GOT3 (cell line): ENCODE results near the gene POLK.
"Not testable (repeated sequence)": the region's sequence is repeated elsewhere in the genome, so short reads cannot be mapped to it uniquely, and the experiment has no call there.

Source experiments
- DNase-seq: peaks from one replicate; lab custom pipeline; 2025; ENCODE audit warnings: mixed read lengths; lab: John Stamatoyannopoulos, UW

Gene POLK

DNA sequence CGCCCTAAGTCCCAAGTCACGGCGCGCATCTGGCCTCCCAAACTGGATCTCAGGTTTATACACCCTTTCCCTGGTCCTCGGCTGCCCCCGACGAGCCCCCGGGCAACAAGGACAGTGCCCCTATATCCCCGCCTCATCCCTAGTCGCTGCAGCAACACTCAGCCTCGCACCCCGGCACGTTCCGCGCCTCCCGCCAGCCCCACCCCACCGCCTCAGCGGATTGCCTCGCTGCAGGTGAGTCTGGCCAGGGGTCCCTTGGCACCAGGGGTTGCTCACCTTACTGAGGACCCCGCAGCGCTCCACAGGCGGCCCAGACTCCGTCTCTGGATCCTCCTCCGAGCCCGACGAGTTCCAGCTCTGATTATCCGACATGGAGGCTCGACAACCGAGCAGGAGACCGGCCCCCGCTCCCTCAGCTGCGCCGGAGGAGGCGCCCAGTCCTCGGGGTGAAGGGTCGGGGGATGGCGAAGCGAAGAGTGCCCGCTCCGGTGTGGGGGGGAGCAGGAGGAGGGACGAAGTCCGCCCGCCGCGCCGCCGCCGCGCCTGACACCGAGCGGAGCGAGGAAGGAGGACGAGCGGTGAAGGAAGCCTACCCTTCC lies 756 bp upstream of the POLK start:
- DNase-seq: no peak

DNA sequence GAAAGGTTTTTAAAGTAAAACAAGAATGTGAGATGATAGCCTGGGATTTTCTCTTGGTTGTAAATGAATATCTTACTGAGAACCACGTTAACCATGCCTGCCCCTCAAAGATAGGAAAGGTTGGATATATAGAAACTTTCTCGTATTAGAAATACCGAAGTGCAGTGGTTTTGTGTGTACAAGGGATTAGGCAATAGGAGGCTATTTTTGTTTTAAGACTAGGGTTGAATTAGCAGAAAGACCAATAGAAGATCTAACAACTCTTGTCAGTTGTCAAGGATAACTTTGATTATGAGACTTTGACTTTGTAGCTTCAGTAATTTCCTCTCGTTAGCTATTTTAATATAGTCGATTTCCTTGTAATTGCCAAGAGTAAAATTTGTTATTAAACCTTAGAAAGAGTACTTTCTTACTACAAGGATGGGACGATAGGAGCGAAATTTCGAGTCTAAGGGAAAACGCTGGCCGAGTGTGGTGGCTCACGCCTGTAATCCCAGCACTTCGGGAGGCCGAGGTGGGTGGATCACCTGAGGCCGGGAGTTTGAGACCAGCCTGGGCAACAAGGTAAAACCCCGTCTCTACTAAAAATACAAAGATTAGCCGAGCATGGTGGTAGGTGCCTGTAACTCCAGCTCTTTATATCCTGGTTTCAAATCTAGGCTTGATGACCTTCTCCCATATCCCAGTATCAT lies 838 bp downstream of the POLK start:
- no peak for DNase-seq

DNA sequence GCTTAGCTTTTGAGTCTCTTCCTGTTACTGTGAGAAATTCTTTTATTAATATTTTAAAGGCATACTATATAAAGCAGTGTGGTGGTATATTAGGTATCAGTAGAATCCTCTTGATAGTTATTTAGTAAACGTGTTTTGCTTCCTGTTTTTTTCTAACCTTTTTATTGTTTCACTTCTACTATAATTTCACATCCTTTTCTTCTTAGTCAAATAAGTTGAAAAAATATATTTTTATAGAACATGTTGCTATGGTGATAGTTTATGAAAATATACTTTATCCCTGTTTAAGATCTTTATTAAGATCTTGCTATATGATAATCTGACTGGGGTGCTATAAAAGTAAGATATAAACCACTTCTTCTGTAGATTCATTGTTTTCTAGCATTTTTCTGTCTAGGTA lies 2.1 kb downstream of the POLK start:
- DNase-seq: no peak

DNA sequence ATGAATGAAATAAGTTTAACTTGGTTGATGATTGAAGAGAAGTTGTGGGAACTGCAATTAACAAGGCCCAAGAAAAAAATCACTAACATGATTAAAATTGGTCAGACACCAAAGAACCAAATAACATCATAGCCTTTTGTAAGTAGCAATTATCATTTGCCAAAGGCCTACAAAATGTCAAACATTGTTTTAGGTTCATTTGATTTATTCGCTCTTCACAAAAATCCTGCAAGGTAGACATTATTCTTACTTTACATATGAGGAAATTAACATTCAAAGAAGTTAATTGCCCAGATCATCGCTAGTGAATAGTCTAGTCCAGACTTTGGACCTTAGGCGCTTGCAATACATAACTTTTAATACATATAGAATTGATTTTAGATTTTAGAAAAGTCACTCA lies 2.6 kb downstream of the POLK start:
- DNase-seq: no peak

DNA sequence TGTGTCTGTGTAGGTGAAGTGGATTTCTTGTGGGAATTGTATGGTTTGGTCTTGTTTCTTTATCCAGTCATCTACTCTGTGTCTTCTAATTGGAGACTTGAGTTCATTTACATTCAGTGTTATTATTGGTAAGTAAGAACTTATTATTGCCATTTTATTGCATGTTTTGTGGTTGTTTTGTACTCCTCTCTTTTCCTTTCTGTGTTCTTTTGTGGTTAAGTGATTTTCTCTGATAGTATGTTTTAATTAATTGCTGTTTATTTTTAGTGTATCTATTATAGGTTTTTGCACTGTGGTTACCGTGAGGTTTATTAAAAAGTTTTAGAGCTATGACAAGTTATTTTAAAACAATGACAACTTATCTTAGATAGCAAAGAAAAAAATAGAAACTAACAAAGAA lies 8.1 kb downstream of the POLK start:
- DNase-seq: no peak

DNA sequence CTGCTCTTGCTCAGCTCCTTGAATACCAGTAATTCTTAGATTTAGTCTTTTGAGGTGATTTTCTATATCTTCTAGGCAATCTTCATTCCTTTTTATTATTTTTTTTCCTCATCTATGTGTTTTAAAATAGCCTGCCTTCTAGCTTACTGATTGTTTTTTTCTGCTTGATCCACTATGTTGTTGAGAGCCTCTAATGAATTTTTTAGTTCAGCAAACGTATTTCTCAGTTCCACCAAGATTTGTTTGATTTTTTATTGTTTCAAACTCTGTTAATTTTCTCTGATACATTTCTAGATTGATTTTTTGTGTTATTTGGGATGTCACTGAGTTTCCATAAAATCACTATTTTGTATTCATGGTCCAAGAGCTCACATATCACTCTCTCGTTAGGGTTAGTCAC lies 9.5 kb downstream of the POLK start:
- DNase-seq: no peak

DNA sequence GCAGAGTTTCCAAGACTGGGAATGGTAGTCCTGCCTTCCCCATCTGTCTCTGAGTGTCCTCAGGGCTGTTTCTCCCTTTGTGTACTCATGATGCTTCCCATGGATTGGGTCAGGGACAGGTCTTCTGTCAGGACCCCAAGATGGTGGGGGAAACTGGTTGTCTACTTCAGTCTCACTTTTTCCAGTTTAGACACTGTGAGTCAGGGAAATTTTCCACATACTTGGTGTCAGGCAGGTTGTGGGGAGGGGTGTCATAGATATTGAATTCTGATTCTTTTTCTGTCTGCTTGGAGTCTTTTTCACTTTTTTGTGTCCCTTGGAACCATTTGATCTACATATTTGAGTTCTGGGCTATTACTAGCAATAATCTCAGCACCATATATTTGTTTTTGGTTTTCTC lies 10.3 kb downstream of the POLK start:
- no peak for DNase-seq

DNA sequence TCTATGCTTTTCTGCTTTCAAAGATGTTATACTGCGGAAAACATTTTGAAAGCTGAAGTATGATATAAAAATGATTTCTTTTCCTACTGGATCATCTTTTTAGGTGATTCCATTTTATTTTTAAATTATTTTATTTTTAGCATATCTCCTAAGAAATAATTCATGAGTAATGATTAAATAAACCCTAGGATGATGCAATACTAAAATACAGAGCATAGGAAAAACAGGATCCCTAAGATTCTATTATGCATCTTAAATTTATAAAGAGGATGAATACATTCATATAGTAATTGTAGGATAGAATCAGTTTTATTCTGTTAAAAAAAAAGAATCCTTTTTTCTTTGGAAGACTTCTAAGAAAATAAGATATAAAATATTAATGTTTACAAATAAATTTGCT lies 10.9 kb downstream of the POLK start:
- no peak for DNase-seq

DNA sequence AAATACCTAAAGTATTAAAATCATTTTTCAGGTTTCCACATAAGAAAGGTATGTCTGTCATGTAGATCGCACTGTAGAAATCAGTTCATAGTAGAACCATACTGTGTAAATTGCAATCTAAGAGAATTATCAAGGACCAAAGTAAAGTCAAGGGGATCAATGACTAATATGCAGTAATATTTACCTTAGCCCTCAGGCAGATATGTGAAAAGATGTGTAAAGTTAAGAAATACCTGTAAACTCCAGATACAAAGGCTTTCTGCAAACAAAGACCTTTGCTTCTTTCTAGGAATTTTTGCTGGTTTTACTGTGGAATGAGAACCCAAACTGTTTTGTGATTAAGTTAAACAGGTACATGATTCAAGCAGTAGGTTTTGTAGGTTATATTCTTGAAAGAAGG lies 11.6 kb downstream of the POLK start:
- no peak for DNase-seq

DNA sequence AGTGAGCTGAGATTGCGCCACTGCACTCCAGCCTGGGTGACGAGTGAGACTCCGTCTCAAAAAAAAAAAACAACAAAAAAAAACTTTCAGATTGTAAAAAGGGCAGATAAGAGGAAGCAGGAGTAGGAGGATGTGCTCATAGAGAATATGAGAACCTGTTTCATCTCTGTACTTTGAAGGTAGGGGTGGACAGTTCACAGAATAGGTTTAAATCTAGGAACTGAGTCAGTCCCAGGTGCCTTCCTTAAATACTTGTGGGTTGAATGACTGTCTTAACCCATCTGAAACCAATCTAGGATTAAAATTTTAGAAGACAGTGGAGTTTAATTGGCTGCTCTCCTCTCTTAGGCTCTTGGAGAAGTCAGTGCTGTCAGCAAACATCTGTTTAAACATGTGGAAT lies 12.4 kb downstream of the POLK start:
- no peak for DNase-seq

DNA sequence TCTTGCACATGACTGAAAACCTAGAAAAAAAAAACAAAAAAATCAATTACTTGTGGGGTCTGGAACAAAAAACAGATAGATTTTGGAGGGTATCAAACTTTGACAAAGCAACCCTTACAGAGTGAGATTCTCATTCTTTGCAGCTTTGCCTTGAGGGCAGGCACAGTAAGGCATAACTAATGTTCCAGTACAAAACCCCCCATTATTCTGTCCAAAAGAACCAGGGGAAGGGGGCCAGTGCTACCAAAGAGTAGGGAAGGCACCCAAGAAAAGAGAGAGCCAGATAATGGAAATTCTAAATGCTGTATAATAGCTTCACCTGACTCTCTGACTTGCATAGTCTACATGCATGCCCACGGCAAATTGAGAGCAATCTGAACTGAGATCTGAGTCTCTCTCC lies 12.9 kb downstream of the POLK start:
- no peak for DNase-seq

DNA sequence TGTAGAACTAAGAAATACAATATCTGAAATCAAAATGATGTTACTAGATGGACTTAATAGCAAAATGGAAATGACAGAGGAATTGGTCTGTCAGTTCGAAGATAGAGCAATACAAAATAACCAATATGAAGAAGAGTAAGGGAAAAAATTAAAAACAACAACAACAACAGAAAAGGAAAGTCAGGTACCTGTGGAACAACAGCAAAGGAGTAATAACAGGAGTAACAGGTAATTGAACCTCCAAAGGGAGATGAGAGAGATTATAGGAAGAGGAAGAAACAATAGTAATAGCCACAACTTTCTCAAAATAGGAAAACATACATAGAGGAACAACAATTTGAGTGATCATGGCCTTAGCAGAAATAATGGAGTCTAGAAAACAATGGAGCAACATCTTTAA lies 13.7 kb downstream of the POLK start:
- no peak for DNase-seq

DNA sequence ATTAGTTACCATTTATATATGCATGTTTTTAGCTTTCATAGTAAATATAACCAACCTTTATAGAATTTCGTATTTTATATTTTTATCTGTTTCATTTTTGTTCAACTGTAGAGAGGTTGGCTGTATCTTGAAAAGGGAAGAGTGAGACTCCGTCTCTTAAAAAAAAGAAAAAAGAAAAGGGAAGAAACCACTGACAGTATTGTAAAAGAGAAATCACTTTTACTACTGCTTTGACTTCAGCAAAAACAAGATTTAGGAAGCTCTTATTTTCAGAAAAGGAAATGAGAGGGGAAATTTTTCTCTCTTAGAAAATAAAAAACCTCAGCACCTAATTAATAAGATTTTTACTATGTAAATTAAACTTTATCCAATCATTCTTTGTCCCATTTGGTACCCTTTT lies 14.4 kb downstream of the POLK start:
- no peak for DNase-seq

DNA sequence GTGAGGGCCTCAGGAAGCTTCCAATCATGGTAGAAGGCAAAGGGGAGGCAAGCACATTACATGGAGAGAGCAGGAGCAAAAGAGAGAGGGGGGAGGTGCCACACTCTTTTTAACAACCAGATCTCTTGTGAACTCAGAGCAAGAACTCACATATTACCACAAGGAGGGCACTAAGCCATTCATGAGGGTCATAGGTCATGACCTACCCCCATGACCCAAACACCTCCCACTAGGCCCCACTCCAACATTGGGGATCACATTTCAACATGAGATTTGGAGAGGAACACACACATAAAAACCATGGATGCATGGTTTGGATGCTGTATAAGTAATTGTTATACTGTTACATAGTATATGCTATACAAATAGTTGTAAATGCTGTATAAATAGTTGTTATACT lies 17.5 kb downstream of the POLK start:
- no peak for DNase-seq

DNA sequence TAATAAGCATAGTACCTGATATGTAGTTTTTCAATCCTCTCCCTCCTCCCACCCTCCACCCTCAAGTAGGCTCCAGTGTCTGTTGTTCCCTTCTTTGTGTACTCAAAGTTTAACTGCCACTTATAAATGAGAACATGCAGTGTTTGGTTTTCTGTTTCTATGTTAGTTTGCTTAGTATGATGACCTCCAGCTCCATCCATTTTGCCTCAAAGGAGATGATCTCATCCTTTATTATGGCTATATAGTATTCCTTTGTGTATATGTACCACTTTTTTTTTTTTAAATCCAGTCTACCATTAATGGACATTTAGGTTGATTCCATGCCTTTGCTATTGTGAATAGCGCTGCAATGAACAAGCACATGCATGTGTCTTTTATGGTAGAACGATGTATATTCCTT lies 20.5 kb downstream of the POLK start:
- no peak for DNase-seq

DNA sequence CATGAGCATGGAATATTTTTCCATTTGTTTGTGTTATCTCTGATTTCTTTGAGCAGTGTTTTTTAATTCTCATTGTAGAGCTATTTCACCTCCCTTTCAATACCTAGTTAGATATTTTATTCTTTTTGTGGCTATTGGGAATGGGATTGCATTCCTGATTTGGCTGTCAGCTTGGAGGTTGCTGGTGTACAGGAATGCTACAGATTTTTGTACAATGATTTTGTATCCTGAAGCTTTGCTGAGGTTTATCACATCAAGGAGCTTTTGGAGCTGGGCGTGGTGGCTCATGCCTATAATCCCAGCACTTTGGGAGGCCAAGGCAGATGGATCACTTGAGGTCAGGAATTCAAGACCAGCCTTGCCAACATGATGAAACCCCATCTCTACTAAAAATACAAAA lies 22.0 kb downstream of the POLK start:
- DNase-seq: not testable (repeated sequence)

DNA sequence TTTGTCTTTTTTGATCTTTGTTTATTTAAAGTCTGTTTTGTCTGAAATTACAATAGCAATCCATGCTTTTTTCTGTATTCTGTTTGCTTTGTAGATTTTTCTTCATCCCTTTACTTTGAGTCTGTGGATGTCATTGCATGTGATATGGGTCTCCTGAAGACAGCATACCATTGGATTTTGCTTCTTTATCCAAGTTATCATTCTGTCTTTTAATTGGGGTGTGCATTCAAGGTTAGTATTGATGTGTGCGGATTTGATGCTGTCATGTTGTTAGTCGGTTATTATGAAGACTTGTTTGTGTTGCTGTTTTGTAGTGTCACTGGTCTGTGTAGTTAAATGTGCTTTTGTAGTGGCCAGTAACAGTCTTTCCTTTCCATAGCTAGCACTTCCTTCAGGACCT lies 23.0 kb downstream of the POLK start:
- DNase-seq: no peak

DNA sequence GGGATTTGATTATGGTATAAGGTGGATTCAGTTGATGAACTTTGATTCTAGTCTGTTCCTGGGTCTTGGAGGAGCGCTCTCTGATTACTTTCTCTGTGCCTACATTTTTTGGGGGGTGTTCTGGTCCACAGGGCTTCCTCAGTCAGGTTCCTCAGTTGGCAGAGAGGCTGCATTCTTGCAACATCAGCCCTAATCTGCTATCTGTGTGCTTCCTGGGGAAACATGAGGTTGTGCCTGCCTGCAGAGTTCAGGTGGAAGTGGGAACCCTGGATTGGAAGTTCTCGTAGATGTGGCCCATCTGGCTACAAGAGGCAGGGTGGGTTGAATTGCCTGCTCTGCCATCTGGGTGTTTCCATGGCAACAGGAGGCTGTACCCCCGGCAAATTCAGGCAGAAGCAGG lies 24.5 kb downstream of the POLK start:
- no peak for DNase-seq

DNA sequence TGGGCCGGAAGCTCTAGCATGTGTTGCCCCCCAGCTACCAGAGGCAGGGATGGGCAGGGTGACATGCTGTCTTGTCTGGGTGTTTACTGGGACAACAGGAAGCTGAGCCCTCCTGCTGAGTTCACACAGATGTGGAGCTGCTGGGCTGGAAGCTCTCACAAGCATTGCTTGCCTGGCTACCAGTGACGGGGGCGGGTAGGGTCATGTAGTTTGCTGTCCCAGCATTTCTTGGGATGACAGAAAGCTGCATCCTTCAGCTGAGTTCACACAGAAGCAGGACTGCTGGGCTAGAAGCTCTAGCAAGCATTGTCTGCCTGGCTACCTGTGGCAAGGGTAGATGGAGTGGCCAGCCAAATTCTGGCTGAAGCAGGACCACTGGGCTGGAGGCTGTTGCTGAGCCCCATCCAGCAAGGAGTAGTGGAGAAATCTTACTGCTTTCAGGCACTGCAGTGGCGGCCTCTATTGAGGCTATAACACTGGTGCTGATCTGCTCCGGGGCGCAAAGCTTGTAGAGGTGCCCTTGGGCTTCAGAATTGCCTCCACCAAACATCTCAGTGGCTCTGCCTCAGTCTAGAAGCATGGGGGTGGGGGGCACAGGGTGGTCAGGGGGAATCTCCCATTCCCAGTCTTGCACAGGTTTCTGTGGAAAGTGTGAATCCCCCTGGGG lies 25.1 kb downstream of the POLK start:
- DNase-seq: no peak

DNA sequence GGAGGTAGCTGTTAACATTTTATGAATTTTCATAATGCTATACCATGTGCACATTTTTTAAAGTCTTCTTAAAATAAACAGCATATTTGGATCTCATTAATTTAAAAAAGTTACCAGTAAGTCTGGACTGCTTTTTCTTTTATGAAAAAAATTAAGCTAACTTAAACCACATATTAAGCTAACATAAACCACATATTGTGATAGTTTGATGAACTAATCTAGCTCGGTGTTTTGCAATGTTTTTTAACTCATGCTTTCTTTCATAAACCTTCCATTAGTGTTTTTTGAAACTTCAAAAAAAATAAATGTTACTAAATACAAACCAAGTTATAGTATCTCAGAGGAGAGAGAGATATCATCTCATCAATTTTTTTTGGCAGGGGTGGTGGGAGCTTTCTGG lies 26.5 kb downstream of the POLK start:
- DNase-seq: no peak

DNA sequence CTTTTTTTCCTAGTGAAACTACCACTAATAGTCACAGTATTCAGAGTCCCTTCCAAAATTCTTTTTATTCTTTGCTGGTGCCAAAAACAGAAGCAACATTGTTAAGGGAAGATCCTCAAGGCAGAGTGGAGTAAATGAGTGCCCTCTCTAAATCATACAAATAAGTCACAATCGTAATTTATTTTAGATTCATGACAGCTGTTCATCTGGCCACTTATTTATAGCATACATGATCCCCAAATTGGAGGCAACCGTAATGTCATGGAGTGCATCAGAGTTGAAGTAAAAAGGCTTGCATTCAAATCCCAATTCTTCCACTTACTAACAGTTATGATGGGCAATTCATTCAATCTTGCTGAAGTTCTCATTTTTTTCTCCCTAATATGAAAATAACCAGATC lies 33.4 kb downstream of the POLK start:
- no peak for DNase-seq

DNA sequence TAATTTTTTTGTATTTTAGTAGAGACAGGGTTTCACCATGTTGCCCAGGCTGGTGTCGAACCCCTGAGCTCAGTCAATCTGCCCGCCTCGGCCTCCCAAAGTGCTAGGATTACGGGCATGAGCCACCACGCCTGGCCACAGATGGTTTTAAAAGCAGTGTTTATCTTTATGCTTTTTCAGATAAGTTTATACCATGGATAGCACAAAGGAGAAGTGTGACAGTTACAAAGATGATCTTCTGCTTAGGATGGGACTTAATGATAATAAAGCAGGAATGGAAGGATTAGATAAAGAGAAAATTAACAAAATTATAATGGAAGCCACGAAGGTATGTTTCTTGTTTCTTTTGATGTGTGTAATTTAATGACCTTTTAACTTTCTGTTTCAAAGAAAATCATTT lies 35.1 kb downstream of the POLK start:
- DNase-seq: no peak

DNA sequence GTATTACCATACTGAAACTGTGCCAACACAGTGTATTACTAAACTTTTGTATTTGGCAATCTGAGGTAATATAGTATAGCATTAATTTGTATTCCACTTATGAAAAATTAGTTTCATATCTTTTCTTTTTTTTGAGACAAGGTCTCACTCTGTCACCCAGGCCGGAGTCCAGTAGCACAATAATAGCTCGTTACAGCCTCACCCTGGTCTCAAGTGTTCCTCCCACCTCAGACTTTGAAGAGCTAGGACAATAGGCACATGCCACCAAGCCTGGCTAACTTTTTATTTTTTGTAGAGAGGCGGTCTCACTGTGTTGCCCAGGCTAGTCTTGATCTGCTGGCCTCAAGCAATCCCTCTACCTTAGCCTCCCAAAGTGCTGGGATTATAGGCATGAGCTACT lies 36.1 kb downstream of the POLK start:
- DNase-seq: no peak

DNA sequence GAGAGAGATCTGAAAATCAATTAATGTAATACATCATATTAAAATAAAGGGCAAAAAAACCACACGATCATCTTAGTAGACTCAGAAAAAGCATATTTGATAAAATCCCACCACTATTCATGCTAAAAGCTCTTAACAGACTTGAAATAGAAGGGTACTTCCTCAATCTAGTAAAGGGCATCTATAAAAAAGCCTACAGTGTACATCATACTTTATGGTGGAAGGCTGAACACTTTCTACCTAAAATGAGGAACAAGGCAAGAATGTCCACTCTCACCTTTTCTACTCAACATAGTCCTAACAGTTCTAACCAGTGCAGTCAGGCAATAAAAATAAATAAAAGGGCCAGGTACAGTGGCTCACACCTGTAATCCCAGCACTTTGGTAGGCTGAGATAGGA lies 38.9 kb downstream of the POLK start:
- no peak for DNase-seq
